GM23338 (cell line): ENCODE results near the gene KLHDC8B. TPM values are rescaled to one million over a fixed set of nuclear protein-coding genes. Genes with fewer than 3 reads are reported as not detected.

Experiments used
- ATAC-seq: fragments of 200-7000 bp; cut with Tn5 transposase; 3 replicates; pipeline ENCODE4 v1.9.1; 2020
- DNase-seq: peaks from one replicate; pipeline ENCODE4 v3.0.0-alpha.2; 2015; ENCODE audit warnings: low spot score
- H2AFZ ChIP-seq: fragments of 200-600 bp; sonication (generic); 2 replicates; pipeline ENCODE4 v1.8.0; 2016; ENCODE audit warnings: antibody characterized with exemption, mild to moderate bottlenecking, moderate library complexity
- H3F3A ChIP-seq: fragments of 200-600 bp; sonication (generic); replicated peaks from 2 replicates; pipeline ENCODE4 v1.8.0; 2017; ENCODE audit warnings: antibody characterized with exemption, mixed run types, low read depth
- H3K27ac ChIP-seq: fragments of 200-600 bp; sonication (generic); 2 replicates; pipeline ENCODE4 v1.6.1; 2016; ENCODE audit warnings: low read depth
- H3K27me3 ChIP-seq: fragments of 200-600 bp; sonication (generic); 2 replicates; pipeline ENCODE4 v1.8.0; 2016; ENCODE audit warnings: mild to moderate bottlenecking, mixed run types, moderate library complexity; ENCODE audit not compliant: insufficient read depth
- H3K36me3 ChIP-seq: fragments of 200-600 bp; sonication (generic); 2 replicates; pipeline ENCODE4 v1.8.0; 2016; ENCODE audit warnings: mild to moderate bottlenecking; ENCODE audit not compliant: insufficient read depth
- H3K4me1 ChIP-seq: fragments of 200-600 bp; sonication (generic); 2 replicates; pipeline ENCODE4 v1.8.0; 2016; ENCODE audit warnings: mild to moderate bottlenecking, moderate library complexity; ENCODE audit not compliant: insufficient read depth
- H3K4me2 ChIP-seq: fragments of 200-600 bp; sonication (generic); 2 replicates; pipeline ENCODE4 v1.7.1; 2017; ENCODE audit warnings: mixed run types
- H3K4me3 ChIP-seq: fragments of 200-600 bp; sonication (generic); 2 replicates; pipeline ENCODE4 v1.6.1; 2016; ENCODE audit warnings: mixed run types
- H3K79me2 ChIP-seq: fragments of 200-600 bp; sonication (generic); replicated peaks from 2 replicates; pipeline ENCODE4 v1.8.0; 2017; ENCODE audit warnings: mild to moderate bottlenecking; ENCODE audit not compliant: insufficient read depth
- H3K9me2 ChIP-seq: fragments of 200-600 bp; sonication (generic); 2 replicates; pipeline ENCODE4 v1.8.0; 2017; ENCODE audit not compliant: insufficient read depth
- H4K20me1 ChIP-seq: fragments of 200-600 bp; sonication (generic); replicated peaks from 2 replicates; pipeline ENCODE4 v1.8.0; 2017; ENCODE audit warnings: mild to moderate bottlenecking; ENCODE audit not compliant: insufficient read depth
- H3K27ac Mint-ChIP-seq: 2 replicates; pipeline ENCODE4 v1.8.0; 2020; ENCODE audit warnings: inconsistent platforms, mild to moderate bottlenecking, moderate library complexity, mixed read lengths
- H3K27me3 Mint-ChIP-seq: 3 replicates; pipeline ENCODE4 v1.8.0; 2022; ENCODE audit warnings: low read depth, mild to moderate bottlenecking, moderate library complexity, mixed read lengths, inconsistent platforms; ENCODE audit not compliant: insufficient read depth, poor library complexity
- H3K36me3 Mint-ChIP-seq: 3 replicates; pipeline ENCODE4 v1.8.0; 2021; ENCODE audit warnings: low read depth, mild to moderate bottlenecking, inconsistent platforms, moderate library complexity, mixed read lengths
- H3K4me1 Mint-ChIP-seq: 3 replicates; pipeline ENCODE4 v1.8.0; 2020; ENCODE audit warnings: mild to moderate bottlenecking, inconsistent platforms, mixed read lengths
- H3K4me3 Mint-ChIP-seq: 3 replicates; pipeline ENCODE4 v1.8.0; 2021; ENCODE audit warnings: moderate library complexity, mild to moderate bottlenecking, inconsistent platforms, mixed read lengths
- H3K9me3 Mint-ChIP-seq: 3 replicates; pipeline ENCODE4 v1.8.0; 2020; ENCODE audit warnings: moderate library complexity, mild to moderate bottlenecking, inconsistent platforms, mixed read lengths
- CREB1 ChIP-seq: fragments of 250-450 bp; sonication (Bioruptor Pico); IDR thresholded peaks from 2 replicates; pipeline ENCODE4 v1.5.0; 2020; ENCODE audit warnings: low read depth, mild to moderate bottlenecking, moderate library complexity
- EZH2 ChIP-seq: fragments of 200-600 bp; sonication (generic); IDR thresholded peaks from one replicate; pipeline ENCODE4 v1.8.0; 2017; ENCODE audit warnings: antibody characterized with exemption, mild to moderate bottlenecking, low read depth; ENCODE audit not compliant: unreplicated experiment
- EZH2phosphoT487 ChIP-seq: fragments of 200-600 bp; sonication (generic); IDR thresholded peaks from one replicate; pipeline ENCODE4 v1.8.1; 2018; ENCODE audit warnings: antibody characterized with exemption; ENCODE audit not compliant: unreplicated experiment
- JUNB ChIP-seq: IDR thresholded peaks from one replicate; pipeline ENCODE4 v1.6.1; 2016; ENCODE audit warnings: antibody characterized with exemption; ENCODE audit not compliant: unreplicated experiment
- NANOG ChIP-seq: IDR thresholded peaks from 2 replicates; pipeline ENCODE4 v1.6.1; 2016; ENCODE audit warnings: antibody characterized with exemption, borderline replicate concordance
- POLR2AphosphoS5 ChIP-seq: IDR thresholded peaks from 2 replicates; pipeline ENCODE4 v1.6.1; 2016; ENCODE audit warnings: antibody characterized with exemption, low read depth
- STAT1 ChIP-seq: IDR thresholded peaks from one replicate; pipeline ENCODE4 v1.6.1; 2016; ENCODE audit warnings: antibody characterized with exemption; ENCODE audit not compliant: unreplicated experiment
- ZNF114 ChIP-seq: fragments of 250-450 bp; sonication (Bioruptor Pico); IDR thresholded peaks from 2 replicates; pipeline ENCODE4 v1.5.0; 2020; ENCODE audit warnings: mild to moderate bottlenecking, moderate library complexity
- ZNF331 ChIP-seq: fragments of 250-450 bp; sonication (Bioruptor Pico); IDR thresholded peaks from 2 replicates; pipeline ENCODE4 v1.5.0; 2020; ENCODE audit warnings: low read depth, mild to moderate bottlenecking, moderate library complexity
- polyA plus RNA-seq: library from polyadenylated mRNA; unstranded; fragments of >200 nt; fragmentation: Nextera tagmentation; extraction: Ambion mirVana; gene quantifications from 2 replicates; pipeline ENCODE4 v1.2.1, GENCODE V29; 2016
- total RNA-seq: library from RNA; depleted of rRNA; stranded (reverse); fragments of >200 nt; shearing (Covaris generic); gene quantifications from 2 replicates; pipeline ENCODE4 v1.2.3, GENCODE V29; 2014
- TF ChIP-seq, protein P1 (sequence below): IDR thresholded peaks from 2 replicates; pipeline ENCODE4 v1.6.1; 2016; ENCODE audit warnings: antibody characterized with exemption
- TF ChIP-seq, protein P2 (sequence below): fragments of 250-450 bp; sonication (Bioruptor Pico); IDR thresholded peaks from 2 replicates; pipeline ENCODE4 v1.5.0; 2020; ENCODE audit warnings: mild to moderate bottlenecking, moderate library complexity
- TF ChIP-seq, protein P3 (sequence below), 2 experiments: fragments of 200-600 bp in 1 of 2; sonication (generic) in 1 of 2; conservative IDR thresholded peaks; 2 replicates each; pipeline versions ENCODE4 v1.5.1 to v1.6.1; 2016 to 2017; ENCODE audit warnings: antibody characterized with exemption in 2 of 2, low read depth in 2 of 2, mild to moderate bottlenecking in 2 of 2, moderate library complexity in 1 of 2
- TF ChIP-seq, protein P4 (sequence below): IDR thresholded peaks from one replicate; pipeline ENCODE4 v1.6.1; 2018; ENCODE audit warnings: antibody characterized with exemption; ENCODE audit not compliant: unreplicated experiment

Gene KLHDC8B
- total and polyA plus RNA-seq, 2 experiments from 2014 or later, result 4.7 to 11.1 TPM

DNA sequence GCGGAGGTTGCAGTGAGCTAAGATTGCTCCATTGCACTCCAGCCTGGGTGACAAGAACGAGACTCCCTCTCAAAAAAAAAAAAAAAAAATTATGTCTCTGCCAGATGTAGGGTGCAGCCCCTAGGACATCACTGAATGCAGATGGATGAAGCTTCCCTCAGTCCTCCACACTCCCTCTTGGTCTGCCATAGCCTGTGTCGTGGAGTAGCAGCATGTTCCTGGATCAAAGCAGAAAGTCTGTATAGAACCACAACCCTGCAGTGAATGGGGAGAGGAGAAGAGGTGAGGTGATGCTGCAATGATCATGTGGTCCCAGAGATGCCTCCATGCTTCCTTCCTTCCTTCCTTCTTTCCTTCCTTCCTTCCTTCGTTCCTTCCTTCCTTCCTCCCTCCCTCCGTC is 23.2 kb upstream of the KLHDC8B start:
- no peaks in the 10 kb centered on the region for H3K9me3 Mint-ChIP-seq

More for the DNA sequence above, 23.2 kb upstream of the KLHDC8B start:
- H4K20me1 ChIP-seq, result no peaks in the 10 kb centered on the region
- no peaks in the 10 kb centered on the region for H3K27me3 ChIP-seq
- peaks cover 3% of the 10 kb centered on the region; the same call in 1 of the 3 replicates for H3K4me1 Mint-ChIP-seq
- H3K79me2 ChIP-seq, result no peaks in the 10 kb centered on the region
- H3K27ac Mint-ChIP-seq, result no peak overlapping the region
- H3K36me3 Mint-ChIP-seq, result no peaks in the 10 kb centered on the region
- DNase-seq (no peak), ATAC-seq (no peak)
- H3K4me1 ChIP-seq, result no peaks in the 10 kb centered on the region
- no peak overlapping the region for H2AFZ ChIP-seq
- H3K4me3 ChIP-seq, result no peak overlapping the region
- no peak overlapping the region for H3K4me2 ChIP-seq
- no peaks in the 10 kb centered on the region for H3K9me2 ChIP-seq
- H3K27ac ChIP-seq, result no peak overlapping the region
- H3F3A ChIP-seq, result no peaks in the 10 kb centered on the region
- no peaks in the 10 kb centered on the region for H3K36me3 ChIP-seq
- H3K4me3 Mint-ChIP-seq, result no peak overlapping the region
- H3K27me3 Mint-ChIP-seq, result peaks cover 15% of the 10 kb centered on the region
- TF ChIP-seq STAT1 (no peak), ZNF114 (CRISPR knock-in tag) (no peak), JUNB (no peak), CREB1 (CRISPR knock-in tag) (no peak), EZH2phosphoT487 (no peak), POLR2AphosphoS5 (no peak), EZH2 (no peak), NANOG (no peak), ZNF331 (no peak)
- TF ChIP-seq, protein P1, sequence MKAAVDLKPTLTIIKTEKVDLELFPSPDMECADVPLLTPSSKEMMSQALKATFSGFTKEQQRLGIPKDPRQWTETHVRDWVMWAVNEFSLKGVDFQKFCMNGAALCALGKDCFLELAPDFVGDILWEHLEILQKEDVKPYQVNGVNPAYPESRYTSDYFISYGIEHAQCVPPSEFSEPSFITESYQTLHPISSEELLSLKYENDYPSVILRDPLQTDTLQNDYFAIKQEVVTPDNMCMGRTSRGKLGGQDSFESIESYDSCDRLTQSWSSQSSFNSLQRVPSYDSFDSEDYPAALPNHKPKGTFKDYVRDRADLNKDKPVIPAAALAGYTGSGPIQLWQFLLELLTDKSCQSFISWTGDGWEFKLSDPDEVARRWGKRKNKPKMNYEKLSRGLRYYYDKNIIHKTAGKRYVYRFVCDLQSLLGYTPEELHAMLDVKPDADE, result no peak
- TF ChIP-seq, protein P2, sequence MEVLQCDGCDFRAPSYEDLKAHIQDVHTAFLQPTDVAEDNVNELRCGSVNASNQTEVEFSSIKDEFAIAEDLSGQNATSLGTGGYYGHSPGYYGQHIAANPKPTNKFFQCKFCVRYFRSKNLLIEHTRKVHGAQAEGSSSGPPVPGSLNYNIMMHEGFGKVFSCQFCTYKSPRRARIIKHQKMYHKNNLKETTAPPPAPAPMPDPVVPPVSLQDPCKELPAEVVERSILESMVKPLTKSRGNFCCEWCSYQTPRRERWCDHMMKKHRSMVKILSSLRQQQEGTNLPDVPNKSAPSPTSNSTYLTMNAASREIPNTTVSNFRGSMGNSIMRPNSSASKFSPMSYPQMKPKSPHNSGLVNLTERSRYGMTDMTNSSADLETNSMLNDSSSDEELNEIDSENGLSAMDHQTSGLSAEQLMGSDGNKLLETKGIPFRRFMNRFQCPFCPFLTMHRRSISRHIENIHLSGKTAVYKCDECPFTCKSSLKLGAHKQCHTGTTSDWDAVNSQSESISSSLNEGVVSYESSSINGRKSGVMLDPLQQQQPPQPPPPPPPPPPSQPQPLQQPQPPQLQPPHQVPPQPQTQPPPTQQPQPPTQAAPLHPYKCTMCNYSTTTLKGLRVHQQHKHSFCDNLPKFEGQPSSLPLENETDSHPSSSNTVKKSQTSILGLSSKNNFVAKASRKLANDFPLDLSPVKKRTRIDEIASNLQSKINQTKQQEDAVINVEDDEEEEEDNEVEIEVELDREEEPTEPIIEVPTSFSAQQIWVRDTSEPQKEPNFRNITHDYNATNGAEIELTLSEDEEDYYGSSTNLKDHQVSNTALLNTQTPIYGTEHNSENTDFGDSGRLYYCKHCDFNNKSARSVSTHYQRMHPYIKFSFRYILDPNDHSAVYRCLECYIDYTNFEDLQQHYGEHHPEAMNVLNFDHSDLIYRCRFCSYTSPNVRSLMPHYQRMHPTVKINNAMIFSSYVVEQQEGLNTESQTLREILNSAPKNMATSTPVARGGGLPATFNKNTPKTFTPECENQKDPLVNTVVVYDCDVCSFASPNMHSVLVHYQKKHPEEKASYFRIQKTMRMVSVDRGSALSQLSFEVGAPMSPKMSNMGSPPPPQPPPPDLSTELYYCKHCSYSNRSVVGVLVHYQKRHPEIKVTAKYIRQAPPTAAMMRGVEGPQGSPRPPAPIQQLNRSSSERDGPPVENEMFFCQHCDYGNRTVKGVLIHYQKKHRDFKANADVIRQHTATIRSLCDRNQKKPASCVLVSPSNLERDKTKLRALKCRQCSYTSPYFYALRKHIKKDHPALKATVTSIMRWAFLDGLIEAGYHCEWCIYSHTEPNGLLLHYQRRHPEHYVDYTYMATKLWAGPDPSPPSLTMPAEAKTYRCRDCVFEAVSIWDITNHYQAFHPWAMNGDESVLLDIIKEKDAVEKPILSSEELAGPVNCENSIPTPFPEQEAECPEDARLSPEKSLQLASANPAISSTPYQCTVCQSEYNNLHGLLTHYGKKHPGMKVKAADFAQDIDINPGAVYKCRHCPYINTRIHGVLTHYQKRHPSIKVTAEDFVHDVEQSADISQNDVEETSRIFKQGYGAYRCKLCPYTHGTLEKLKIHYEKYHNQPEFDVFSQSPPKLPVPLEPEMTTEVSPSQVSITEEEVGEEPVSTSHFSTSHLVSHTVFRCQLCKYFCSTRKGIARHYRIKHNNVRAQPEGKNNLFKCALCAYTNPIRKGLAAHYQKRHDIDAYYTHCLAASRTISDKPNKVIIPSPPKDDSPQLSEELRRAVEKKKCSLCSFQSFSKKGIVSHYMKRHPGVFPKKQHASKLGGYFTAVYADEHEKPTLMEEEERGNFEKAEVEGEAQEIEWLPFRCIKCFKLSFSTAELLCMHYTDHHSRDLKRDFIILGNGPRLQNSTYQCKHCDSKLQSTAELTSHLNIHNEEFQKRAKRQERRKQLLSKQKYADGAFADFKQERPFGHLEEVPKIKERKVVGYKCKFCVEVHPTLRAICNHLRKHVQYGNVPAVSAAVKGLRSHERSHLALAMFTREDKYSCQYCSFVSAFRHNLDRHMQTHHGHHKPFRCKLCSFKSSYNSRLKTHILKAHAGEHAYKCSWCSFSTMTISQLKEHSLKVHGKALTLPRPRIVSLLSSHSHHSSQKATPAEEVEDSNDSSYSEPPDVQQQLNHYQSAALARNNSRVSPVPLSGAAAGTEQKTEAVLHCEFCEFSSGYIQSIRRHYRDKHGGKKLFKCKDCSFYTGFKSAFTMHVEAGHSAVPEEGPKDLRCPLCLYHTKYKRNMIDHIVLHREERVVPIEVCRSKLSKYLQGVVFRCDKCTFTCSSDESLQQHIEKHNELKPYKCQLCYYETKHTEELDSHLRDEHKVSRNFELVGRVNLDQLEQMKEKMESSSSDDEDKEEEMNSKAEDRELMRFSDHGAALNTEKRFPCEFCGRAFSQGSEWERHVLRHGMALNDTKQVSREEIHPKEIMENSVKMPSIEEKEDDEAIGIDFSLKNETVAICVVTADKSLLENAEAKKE (CRISPR knock-in tag), result no peak
- TF ChIP-seq, protein P3, sequence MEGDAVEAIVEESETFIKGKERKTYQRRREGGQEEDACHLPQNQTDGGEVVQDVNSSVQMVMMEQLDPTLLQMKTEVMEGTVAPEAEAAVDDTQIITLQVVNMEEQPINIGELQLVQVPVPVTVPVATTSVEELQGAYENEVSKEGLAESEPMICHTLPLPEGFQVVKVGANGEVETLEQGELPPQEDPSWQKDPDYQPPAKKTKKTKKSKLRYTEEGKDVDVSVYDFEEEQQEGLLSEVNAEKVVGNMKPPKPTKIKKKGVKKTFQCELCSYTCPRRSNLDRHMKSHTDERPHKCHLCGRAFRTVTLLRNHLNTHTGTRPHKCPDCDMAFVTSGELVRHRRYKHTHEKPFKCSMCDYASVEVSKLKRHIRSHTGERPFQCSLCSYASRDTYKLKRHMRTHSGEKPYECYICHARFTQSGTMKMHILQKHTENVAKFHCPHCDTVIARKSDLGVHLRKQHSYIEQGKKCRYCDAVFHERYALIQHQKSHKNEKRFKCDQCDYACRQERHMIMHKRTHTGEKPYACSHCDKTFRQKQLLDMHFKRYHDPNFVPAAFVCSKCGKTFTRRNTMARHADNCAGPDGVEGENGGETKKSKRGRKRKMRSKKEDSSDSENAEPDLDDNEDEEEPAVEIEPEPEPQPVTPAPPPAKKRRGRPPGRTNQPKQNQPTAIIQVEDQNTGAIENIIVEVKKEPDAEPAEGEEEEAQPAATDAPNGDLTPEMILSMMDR (conservative IDR thresholded peaks at IDR 0.05; ENCODE audit: low read depth in 2 of 2), result no peak
- TF ChIP-seq, protein P4, sequence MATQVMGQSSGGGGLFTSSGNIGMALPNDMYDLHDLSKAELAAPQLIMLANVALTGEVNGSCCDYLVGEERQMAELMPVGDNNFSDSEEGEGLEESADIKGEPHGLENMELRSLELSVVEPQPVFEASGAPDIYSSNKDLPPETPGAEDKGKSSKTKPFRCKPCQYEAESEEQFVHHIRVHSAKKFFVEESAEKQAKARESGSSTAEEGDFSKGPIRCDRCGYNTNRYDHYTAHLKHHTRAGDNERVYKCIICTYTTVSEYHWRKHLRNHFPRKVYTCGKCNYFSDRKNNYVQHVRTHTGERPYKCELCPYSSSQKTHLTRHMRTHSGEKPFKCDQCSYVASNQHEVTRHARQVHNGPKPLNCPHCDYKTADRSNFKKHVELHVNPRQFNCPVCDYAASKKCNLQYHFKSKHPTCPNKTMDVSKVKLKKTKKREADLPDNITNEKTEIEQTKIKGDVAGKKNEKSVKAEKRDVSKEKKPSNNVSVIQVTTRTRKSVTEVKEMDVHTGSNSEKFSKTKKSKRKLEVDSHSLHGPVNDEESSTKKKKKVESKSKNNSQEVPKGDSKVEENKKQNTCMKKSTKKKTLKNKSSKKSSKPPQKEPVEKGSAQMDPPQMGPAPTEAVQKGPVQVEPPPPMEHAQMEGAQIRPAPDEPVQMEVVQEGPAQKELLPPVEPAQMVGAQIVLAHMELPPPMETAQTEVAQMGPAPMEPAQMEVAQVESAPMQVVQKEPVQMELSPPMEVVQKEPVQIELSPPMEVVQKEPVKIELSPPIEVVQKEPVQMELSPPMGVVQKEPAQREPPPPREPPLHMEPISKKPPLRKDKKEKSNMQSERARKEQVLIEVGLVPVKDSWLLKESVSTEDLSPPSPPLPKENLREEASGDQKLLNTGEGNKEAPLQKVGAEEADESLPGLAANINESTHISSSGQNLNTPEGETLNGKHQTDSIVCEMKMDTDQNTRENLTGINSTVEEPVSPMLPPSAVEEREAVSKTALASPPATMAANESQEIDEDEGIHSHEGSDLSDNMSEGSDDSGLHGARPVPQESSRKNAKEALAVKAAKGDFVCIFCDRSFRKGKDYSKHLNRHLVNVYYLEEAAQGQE, result no peak
